Activated T-cell treated with anti-CD3 and anti-CD28 coated beads, Interleukin-2, amount 50 U/mL, for 1 hour (primary cell): Measurements from ENCODE around the gene KANSL3.
"Not testable (repeated sequence)": the region's sequence is repeated elsewhere in the genome, so short reads cannot be mapped to it uniquely, and the experiment has no call there.

ENCODE experiments used
- DNase-seq: peaks from one replicate; pipeline ENCODE4 v3.0.0-alpha.2; 2020

KANSL3 gene

GRCh38 chr2:96638144-96639121, at the start of gene KANSL3:
Gene KANSL3, minus strand, starts transcription at chr2:96638312. Its CDS starts 1,177 bp downstream, at chr2:96637135.
- DNase-seq = peak; percentile 93

GRCh38 chr2:96687266-96687665, 49.2 kb upstream of the KANSL3 start:
- DNase-seq = no peak

- DNase-seq = no peak
Observed at GRCh38 chr2:96685577-96686459, 47.7 kb upstream of the KANSL3 start.

- DNase-seq = no peak
Observed at GRCh38 chr2:96684883-96685576, 46.9 kb upstream of the KANSL3 start.

GRCh38 chr2:96683972-96684820, 46.1 kb upstream of the KANSL3 start:
- DNase-seq = no peak

- DNase-seq = no peak
Observed at GRCh38 chr2:96683307-96683706, 45.2 kb upstream of the KANSL3 start.

- DNase-seq = no peak
Observed at GRCh38 chr2:96681540-96681939, 43.4 kb upstream of the KANSL3 start.

GRCh38 chr2:96680561-96681141, 42.5 kb upstream of the KANSL3 start:
- no peak for DNase-seq

GRCh38 chr2:96679848-96680247, 41.7 kb upstream of the KANSL3 start:
- DNase-seq = no peak

- DNase-seq = no peak
Observed at GRCh38 chr2:96669539-96670215, 31.6 kb upstream of the KANSL3 start.

- no peak for DNase-seq
Observed at GRCh38 chr2:96668771-96669170, 30.7 kb upstream of the KANSL3 start.

GRCh38 chr2:96665717-96666116, 27.6 kb upstream of the KANSL3 start:
- not testable (repeated sequence) for DNase-seq

- no peak for DNase-seq
Observed at GRCh38 chr2:96665083-96665569, 27.0 kb upstream of the KANSL3 start.

- DNase-seq = no peak
Observed at GRCh38 chr2:96664366-96664925, 26.3 kb upstream of the KANSL3 start.

GRCh38 chr2:96663829-96664228, 25.7 kb upstream of the KANSL3 start:
- no peak for DNase-seq

- DNase-seq = no peak
Observed at GRCh38 chr2:96663177-96663576, 25.1 kb upstream of the KANSL3 start.

- DNase-seq = no peak
Observed at GRCh38 chr2:96662360-96662759, 24.2 kb upstream of the KANSL3 start.

- no peak for DNase-seq
Observed at GRCh38 chr2:96661324-96661723, 23.2 kb upstream of the KANSL3 start.

GRCh38 chr2:96656540-96656939, 18.4 kb upstream of the KANSL3 start:
- DNase-seq = no peak

- no peak for DNase-seq
Observed at GRCh38 chr2:96655526-96655925, 17.4 kb upstream of the KANSL3 start.
